Glomerular endothelial cell (primary cell): ENCODE data around the gene CD72. TPM values are rescaled to one million over a fixed set of nuclear protein-coding genes. Genes with fewer than 3 reads are reported as not detected.
"Not testable (repeated sequence)": the region's sequence is repeated elsewhere in the genome, so short reads cannot be mapped to it uniquely, and the experiment has no call there.

ENCODE experiments used
- DNase-seq: peaks from one replicate; pipeline ENCODE4 v3.0.0-alpha.2; 2011; ENCODE audit warnings: low read depth, low spot score; ENCODE audit errors: extremely low read depth
- total RNA-seq: library from RNA; depleted of rRNA; stranded (reverse); fragments of >200 nt; gene quantifications from 2 replicates; pipeline ENCODE4 v1.2.3, GENCODE V29; 2015

Gene CD72
- total RNA-seq, 1 donor from 2014 or later: 1.3 TPM

DNA sequence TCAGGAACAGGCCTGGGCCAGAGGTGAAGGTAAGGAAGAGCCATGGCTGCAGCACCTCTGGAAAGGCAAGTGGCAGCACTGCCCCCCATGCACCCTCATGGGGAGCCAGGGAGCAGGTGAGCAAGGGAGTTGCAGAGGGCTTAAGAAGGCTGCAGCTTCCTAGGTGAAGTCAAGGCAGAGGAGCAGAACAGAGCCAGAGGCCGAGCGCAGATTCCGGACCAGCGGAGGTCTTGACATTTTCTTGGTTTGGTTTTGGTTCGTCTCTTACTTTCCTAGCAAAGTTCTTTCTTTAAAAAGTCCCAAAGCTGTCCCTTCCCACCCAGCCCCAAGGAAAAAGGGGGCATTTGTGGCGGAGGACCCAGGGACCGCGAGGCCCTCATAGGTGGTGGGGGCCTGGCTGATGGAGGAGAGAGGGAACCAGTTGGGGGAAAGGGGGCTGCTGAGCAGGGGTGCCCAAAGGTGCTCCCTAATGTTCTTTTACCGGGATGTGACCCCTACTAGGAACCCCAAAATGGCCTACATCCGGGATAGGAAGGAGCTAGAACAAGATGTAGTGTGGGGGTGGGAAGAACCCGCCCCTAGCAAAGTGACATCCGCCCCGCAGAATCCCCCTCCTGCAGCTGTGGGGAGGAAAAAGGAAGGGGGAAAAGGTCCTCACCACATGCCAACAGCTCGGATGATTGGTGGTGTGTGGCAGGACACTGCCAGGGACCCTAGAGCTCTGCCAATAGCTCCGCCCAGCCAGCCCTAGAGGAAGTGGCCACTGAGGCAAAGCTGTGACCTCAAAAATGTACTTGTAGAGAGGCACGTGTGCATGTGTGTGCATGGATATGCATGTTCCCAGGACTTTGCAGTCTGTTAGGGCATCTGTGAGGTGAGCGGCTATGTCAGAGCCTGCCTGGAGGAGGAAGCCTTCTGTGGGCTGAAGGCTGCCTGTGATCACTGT lies 914 bp upstream of the CD72 start:
- DNase-seq: no peak

DNA sequence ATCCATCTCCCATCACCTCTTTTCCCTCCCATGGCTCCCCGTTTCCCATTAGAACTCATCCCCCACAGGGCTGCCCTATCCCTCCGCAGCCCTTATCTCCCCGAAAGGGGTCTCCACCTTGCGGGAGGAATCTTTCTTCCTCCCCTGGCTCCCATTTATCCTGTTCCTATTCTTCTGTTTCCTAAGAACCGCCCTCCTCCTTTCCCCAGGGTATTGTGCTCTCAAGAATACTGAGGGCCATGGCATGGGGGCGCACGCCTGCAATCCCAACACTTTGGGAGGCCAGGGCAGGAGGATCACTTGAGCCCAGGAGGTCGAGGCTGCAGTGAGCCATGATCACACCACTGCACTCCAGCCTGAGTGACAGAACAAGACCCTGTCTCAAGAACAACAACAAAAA lies 665 bp downstream of the CD72 start:
- DNase-seq: no peak

DNA sequence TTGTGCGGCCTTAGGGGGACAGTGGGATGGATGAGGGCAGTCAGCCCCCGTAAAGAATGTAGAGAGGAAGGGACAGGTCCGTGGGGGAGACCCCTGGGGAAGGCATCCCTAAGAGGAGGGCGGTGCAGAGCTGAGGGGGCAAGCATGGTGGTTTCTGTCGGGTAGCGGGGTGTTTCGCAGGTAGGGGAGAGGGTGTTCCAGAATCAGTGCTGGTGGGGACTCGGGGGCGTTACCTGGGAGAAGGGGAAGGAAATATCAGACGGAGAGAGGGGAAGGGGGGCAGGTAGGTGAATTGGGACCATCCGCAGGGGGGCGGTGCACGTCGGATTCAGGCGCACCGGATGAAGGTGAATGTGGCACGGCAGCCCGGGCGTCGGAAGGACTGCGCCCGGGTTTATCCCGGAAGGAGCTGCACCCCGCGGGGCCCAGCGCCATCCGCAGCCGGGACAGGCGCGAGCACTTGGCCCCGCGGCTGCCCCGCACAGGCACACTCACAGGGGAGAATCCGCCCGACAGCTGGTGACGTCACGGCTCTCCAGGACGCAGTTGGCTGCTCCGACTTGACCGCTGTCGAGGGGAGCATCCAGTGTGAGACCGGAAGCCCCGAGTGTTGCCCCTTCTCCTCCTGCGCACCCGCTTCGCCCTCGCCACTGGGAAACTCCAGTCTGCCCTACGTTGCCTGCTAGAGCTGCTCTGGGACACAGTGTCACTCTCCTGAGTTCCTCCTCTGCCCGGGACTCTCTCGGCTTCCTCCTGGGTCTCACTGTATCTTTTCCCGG lies 1.3 kb downstream of the CD72 start:
- DNase-seq: no peak

DNA sequence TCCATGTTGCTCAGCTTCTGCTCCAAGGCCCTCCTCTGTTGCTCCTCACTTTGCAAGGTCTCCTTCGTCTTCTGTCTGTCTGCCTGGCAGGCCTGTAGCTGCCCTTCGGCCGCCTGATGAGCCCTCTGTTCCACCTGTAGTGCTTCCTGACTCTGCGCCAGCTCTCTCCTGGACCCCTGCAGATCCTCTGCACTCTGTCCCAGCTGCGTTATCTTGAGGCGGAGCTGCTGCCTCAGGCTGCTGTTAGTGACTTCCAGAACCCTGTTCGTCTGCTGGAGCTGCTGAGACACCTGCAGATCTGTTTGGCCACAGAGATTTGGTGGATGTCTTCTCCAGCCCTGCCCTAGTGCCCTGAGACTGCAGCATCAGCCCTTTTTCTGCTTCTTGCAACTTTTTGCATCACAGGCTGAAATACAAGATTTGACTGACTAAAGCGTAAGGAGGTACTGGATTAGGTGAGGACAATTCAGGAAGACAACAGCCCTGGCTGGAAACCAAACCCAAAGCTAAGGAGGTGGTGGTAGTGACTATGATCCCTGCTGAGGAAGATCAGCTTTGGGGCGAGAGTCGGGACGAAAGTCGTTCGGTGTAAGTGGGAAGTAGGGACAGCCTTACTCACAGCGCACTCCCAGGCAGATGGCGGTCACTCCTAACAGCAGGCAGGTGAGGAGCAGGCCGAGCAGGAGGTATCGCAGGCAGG lies 2.1 kb downstream of the CD72 start:
- DNase-seq: no peak

DNA sequence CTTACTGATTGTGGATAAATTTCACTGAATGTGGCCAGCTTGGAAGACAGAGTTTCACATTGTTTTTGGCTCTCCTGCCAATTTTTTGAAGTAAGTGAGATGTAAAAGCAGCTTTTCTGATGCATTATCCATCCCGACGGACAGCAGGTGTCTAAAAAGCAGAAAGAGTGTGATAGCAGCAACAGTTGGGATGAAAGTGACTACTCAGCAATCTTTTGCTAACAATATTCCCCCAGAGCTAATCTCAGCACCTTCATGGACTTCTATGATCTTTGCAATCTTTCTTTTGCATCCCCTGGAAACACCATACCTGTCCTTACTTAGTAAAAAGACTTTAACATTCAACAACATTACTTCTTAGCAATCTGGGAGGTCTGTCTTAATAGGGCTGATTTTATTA lies 5.4 kb downstream of the CD72 start:
- no peak for DNase-seq

DNA sequence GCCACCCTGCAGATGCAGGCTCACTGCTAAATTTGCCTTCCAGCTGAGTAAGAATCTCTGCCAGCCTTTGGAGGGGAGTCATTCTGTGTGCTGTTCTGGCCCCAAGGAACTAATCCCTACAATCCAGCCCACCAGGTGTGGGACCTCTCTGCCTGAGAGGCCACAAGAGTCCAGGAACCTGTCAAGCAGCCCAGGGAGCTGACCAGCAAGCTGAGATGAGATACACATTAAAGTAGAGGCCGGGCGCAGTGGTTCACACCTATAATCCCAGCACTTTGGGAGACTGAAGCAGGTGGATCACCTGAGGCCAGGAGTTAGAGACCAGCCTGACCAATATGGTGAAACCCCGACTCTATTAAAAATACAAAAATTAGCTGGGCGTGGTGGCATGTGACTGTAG lies 6.1 kb downstream of the CD72 start:
- DNase-seq: not testable (repeated sequence)

DNA sequence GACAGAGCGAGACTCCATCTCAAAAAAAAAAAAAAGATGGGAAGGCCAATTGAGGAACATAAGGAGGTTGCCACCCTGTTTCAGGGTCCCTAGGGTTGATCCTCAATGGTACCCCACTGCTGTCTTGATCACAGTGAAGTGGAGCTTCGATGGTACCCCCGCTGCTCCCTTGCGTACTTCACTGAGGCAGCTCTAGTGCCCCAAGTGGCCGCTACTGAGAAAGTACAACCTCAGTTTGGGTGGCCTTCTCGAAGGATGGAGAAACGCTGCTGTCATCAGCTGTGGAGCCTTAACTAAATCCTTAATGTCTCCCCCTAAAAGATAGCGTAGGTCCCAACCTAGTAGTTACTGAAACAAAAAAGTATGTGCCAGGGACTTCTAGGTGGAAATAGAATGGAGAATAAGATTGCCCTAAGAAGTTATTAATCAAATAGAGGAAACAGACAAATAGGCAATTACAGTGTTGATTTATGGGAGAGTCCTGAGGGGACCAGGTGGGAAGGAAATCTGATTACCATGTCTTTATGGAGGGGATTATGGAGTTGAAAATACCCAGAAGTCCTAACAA lies 6.9 kb downstream of the CD72 start:
- DNase-seq: no peak

DNA sequence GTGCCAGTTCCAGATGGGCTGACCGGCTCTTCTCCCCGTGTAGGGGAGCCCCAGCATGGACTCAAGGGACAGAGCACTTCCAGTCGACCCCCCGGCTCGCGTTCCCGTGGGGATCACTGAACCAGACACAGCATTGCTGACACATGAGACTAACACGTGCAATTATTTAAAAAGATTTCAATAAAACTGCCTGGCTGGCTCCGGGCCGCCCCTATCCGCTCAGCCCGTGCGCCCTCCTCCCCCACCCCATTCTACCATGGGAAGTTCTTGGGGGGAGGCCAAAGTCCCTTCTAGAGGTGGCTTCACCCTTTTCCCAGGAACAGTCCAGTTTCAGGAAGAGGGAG lies 8.4 kb downstream of the CD72 start:
- DNase-seq: no peak

DNA sequence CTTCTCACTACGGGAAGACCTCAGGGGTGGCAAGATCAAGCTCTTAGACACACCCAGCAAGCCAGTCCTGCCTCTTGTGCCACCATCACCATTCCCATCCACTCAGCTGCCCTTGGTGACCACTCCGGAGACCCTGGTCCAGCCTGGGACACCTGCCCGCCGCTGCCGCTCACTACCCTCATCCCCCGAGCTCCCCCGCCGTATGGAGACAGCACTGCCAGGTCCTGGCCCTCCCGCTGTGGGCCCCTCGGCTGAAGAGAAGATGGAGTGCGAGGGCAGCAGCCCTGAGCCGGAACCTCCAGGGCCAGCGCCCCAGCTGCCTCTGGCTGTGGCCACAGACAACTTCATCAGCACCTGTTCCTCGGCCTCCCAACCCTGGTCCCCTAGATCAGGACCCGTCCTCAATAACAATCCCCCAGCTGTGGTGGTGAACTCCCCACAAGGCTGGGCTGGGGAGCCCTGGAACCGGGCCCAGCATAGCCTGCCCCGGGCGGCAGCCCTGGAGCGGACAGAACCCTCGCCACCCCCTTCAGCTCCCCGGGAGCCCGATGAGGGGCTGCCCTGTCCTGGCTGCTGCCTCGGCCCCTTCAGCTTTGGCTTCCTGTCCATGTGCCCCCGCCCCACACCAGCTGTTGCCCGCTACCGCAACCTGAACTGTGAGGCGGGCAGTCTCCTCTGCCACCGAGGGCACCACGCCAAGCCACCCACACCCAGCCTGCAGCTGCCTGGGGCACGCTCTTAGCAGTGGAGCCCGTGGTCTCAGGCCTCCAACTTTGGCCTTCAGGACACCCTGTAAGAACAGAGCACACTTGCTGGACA lies 9.0 kb downstream of the CD72 start:
- DNase-seq: no peak

DNA sequence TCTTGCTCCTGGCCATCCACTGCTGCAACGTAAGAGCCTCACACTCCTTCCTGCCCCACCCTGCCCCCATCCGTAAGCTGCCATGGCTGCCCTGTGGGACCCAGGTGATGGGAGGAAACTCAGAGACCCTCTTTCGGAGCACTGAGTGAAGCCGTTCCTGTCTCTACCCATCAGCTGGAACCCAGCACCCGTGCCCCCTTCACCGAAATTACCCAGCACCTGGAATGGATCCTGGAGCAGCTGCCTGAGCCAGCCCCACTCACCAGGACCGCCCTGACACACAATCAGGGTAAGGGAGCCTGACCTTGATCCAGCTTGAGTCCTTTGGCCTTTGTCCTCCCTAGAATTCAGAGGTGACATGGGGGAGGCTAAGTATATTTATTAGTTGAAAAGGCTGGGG lies 10.0 kb downstream of the CD72 start:
- DNase-seq: no peak

DNA sequence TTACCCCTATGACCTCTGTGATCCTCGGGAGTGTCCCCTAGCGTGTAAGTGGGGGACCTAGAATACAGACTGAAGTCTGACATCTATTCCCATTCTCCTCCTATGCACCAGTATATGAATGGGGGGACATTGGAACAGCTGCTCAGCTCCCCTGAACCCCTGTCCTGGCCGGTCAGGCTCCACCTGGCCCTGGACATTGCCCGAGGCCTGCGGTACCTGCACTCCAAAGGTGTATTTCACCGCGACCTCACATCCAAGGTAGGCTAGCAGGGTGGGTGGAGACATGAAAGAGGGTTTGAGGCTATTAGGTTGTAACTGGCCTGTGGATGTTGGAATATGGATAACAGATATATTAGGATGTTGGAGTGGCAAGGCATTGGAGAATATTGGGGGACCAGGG lies 11.5 kb downstream of the CD72 start:
- DNase-seq: no peak

DNA sequence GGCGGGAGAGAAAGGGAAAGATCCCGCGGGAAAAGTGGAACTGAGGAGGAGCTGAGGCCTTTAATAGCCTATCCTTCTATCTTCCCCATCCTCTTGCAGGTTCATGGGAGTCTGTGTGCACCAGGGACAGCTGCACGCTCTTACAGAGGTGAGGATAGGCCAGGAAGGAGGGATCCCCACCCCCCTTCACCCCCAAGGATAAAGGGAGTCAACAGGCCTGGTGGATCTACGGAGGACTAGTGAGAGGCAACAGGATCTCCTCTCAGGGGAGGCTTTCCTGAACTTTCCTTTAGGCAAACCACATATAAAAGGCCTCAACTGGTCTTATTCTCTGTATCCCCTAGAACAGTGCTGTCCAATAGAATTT lies 12.1 kb downstream of the CD72 start:
- DNase-seq: no peak

DNA sequence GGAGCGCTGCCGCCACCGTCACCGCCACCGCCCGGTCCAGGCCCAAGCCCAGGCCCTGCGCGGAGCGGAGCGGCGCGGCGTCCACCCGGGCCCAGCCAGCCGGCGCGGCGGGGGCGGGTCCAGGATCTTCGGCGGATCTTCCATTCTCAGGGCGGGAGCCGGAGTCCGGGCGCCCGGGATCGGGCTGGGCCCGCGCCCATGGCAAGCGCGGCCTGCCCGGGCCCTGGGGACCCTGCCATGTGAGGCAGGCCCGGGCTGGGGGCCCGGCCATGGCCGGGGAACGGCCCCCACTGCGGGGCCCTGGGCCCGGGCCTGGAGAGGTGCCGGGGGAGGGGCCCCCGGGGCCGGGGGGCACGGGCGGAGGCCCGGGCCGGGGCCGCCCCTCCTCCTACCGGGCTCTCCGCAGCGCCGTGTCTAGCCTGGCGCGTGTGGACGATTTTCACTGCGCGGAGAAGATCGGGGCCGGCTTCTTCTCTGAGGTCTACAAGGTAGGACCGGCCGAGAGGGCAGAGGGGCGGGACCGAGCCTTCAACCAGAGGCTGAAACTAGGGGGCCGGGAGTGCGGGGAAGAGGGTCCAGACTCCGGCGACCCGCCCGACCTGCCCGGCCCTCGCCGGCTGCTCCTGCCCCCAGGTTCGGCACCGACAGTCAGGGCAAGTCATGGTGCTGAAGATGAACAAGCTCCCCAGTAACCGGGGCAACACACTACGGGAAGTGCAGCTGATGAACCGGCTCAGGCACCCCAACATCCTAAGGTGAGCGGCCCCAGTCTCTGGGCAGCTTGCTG lies 12.7 kb downstream of the CD72 start:
- DNase-seq: no peak

DNA sequence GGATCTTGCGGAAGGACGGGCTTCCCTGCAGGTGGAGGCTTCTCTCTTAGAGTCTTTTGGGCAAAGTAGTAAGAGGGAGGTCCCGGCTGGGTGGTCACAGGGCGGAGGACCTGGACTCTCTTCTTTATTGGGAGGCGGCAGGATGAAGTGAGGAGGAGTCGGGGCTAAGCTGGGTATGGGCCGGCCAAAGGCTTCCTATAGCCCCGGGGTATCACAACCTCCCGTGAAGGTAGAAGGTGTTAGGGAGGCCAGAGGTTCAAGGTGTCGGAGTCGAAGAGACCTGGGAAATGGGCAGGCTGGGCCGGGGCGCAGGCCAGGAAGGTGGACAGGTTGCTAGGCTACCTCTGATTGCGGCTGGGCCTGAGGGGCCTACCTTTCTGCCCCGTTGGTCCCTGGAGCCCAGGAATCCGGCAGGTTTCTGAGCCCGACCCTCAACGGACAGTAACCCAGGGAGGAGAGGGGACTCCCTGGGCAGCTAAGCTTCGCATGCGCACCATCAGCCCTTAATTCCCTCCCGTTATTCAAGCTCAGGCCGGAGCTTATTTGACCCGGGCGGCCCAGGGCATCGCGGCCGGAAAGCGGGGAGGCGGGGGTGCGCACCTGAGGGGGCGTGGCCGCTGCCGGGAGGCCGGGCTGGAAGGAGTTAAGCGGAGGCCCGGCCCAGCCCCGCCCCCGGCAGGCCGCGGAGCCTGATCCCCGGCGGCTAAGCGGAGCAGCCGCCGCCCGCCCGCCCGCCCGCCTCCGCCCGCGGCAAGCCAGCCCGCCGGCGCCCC lies 13.4 kb downstream of the CD72 start, which contains the start of gene TESK1:
TESK1 (plus strand) TSS at position 685 of the 773 bp plus-strand sequence. CDS start 358 bp downstream, outside the sequence.
- DNase-seq: no peak

DNA sequence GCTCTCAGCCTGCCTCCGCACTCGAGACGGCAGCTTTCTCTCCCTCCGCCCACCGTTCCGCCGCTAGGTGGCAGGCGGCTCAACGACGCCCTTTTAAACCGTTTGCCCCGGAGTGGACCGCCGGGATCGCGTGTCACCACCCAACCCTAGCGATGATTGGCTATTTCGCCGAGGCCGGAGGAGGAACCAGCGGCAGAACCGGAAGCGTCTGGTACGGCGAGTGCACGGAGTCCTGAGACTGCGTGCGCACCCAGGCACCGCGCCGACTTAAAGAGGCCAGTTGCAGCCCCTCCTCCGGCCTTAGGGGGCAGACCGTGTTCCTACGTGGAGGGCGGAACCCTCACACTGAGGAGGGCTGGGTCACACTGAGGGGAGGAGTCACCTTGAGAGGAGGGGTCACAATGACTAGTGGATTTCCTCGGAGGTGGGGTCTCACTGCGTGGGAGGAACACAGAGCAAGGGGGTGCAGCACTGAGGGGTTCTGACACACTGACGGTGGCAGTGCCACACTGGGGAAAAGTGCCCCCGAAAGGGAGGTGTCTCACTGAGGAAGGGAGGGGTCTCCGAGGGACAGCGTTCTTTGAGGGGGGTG lies 14.1 kb downstream of the CD72 start:
- peak; percentile 94 for DNase-seq

DNA sequence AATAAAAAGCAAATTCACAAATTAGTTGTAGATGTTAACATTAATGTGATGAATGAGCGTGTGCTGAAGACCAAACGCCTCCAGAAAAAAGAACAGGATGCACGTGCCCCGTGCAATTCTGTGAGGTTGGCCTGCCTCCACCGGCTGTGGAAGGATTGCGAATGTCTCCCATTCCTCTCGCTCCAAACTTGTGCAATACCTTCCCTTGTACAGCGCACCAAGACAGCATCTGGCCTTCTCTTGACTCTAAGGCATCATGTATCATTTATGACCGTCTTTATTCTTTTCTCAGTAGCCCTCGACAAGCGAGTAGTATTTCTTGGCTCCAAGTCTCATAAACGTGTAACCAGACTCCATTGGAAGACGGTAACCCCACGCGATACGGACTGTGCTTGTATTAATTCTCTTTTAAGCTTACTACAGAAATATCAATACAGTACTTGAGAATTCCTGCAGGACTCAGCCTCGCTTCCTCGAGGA lies 14.7 kb downstream of the CD72 start:
- no peak for DNase-seq

DNA sequence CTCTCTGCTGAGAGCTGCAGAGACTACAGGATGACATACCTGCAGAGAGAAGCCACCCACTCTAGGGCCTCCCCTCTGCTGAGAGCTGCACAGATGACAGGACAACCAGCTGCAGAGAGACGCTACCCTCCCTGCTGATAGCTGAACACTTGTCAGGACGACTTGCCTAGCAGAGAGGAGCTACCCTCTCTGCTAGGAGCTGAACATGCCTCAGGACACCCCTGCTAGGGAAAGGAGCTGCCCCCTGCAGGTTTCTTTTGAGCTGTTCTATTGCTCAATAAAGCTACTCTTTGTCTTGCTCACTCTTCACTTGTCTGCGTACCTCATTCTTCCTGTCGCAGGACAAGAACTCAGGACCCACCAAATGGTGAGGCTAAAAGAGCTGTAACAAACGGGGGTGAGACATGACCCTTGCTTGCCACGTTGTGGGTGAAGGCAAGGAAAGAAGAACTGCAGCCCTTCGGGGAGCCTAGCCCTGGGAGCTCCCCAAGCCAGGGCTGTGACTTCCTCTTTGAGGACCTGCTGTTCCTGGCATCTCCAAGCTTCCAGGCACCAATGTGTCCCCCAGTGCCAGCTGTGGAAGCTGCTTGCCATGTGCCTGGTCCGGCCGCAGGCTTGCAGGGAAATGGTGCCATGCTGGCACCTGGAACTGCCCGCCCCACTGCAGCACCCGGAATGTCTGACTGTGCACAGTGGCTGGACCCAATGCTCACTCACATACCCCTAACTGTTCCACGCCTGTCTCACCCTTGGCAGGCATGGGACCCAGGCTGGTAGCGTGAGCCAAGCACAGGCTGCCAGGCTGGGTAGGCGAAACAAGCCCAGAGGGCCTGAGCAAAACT lies 18.2 kb downstream of the CD72 start:
- no peak for DNase-seq
